ENCODE results near the gene VWA3B. TPM values are rescaled to one million over a fixed set of nuclear protein-coding genes. Genes with fewer than 3 reads are reported as not detected.
A peak's percentile ranks its signal among the peaks of the same experiment; 100 is the strongest.

The VWA3B gene
- not detected for total RNA-seq

- no peaks in the 10 kb centered on the region for H3K9me3 ChIP-seq
- H3K4me1 ChIP-seq: peaks cover 0 to 5% of the 10 kb centered on the region in 2 donors
- H3K4me3 ChIP-seq: peak within 1 kb of the TSS; percentile 26 to 70 (median 49)
- TF ChIP-seq, protein P1, sequence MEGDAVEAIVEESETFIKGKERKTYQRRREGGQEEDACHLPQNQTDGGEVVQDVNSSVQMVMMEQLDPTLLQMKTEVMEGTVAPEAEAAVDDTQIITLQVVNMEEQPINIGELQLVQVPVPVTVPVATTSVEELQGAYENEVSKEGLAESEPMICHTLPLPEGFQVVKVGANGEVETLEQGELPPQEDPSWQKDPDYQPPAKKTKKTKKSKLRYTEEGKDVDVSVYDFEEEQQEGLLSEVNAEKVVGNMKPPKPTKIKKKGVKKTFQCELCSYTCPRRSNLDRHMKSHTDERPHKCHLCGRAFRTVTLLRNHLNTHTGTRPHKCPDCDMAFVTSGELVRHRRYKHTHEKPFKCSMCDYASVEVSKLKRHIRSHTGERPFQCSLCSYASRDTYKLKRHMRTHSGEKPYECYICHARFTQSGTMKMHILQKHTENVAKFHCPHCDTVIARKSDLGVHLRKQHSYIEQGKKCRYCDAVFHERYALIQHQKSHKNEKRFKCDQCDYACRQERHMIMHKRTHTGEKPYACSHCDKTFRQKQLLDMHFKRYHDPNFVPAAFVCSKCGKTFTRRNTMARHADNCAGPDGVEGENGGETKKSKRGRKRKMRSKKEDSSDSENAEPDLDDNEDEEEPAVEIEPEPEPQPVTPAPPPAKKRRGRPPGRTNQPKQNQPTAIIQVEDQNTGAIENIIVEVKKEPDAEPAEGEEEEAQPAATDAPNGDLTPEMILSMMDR (IDR thresholded peaks at IDR 0.05): no peak
- peak in 1 of 3 donors; percentile 17 for TF ChIP-seq POLR2AphosphoS5 (IDR thresholded peaks at IDR 0.05)
- no peak for TF ChIP-seq POLR2A (IDR thresholded peaks at IDR 0.05)
- no peaks in the 10 kb centered on the region for H3K36me3 ChIP-seq
- no peaks in the 10 kb centered on the region for H3K27me3 ChIP-seq
- peak within 1 kb of the TSS; percentile 58 to 62 for H3K27ac ChIP-seq
- peak; percentile 55 to 64 for DNase-seq (ENCODE audit: low spot score in 2 of 2)
- intact Hi-C loops (cut with DNase I; ENCODE audit: low total_unique reads): no loop called here
These were observed at the start of gene VWA3B for GRCh38 chr2:98086491-98087446. TSS of gene VWA3B (plus strand) at chr2:98087167. CDS start at chr2:98093093, 5,926 bp downstream.

- intact Hi-C loops (cut with DNase I; ENCODE audit: low total_unique reads): no loop called here
- Histone ChIP-seq H3K27me3 (no peaks in the 10 kb centered on the region), H3K4me3 (no peak overlapping the region), H3K4me1 (no peaks in the 10 kb centered on the region), H3K27ac (no peak overlapping the region), H3K36me3 (no peaks in the 10 kb centered on the region), H3K9me3 (no peaks in the 10 kb centered on the region)
- TF ChIP-seq, protein P1 (IDR thresholded peaks at IDR 0.05): no peak
- TF ChIP-seq POLR2AphosphoS5 (IDR thresholded peaks at IDR 0.05): no peak
- no peak for TF ChIP-seq POLR2A (IDR thresholded peaks at IDR 0.05)
- no peak for DNase-seq (ENCODE audit: low spot score in 2 of 2)
These were observed 49.8 kb upstream of the VWA3B start for GRCh38 chr2:98037206-98037605.

DNA sequence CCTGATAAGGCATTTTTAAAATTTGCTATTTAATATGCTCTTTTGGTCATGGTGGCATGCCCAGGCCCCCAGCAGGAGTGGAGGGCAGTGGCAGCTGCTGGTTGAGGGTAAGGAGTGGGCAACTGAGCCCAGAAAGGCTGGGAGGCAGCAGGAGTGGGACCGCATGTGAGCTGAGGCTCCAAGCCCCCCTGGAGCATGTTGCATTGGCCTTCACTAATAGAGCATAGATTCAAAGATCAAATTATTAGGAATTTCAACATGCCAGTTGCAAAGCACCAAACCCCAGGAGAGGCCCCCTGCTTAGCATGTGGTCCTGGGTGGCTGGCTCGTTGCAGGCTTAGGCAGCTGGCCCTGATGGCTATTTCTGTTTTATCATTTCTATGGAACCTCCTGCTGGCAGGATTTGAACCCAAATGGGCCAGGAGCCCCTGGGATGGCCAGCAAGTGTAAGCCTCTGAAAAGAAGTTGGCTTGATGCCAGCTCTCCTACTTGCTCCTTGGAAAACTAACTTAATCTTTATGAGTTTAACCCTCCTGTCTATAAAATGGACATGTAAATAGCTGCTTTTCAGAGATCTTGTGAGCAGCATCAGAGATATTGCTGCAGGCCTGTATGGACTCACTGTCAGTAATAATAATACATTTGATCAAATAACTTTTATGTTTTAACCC lies 49.2 kb upstream of the VWA3B start:
- Histone ChIP-seq H3K27me3 (no peaks in the 10 kb centered on the region), H3K4me1 (no peaks in the 10 kb centered on the region), H3K36me3 (no peaks in the 10 kb centered on the region), H3K9me3 (no peaks in the 10 kb centered on the region), H3K4me3 (no peak overlapping the region), H3K27ac (no peak overlapping the region)
- TF ChIP-seq POLR2A (IDR thresholded peaks at IDR 0.05): no peak
- TF ChIP-seq, protein P1 (IDR thresholded peaks at IDR 0.05): no peak
- TF ChIP-seq POLR2AphosphoS5 (IDR thresholded peaks at IDR 0.05): no peak
- intact Hi-C loops (cut with DNase I; ENCODE audit: low total_unique reads): no loop called here
- no peak for DNase-seq (ENCODE audit: low spot score in 2 of 2)

- H3K4me3 ChIP-seq: no peak overlapping the region
- H3K9me3 ChIP-seq: peaks cover 0 to 9% of the 10 kb centered on the region in 2 donors
- no peak for DNase-seq (ENCODE audit: low spot score in 2 of 2)
- no peaks in the 10 kb centered on the region for H3K27me3 ChIP-seq
- TF ChIP-seq POLR2AphosphoS5 (IDR thresholded peaks at IDR 0.05): no peak
- intact Hi-C loops (cut with DNase I; ENCODE audit: low total_unique reads): no loop called here
- H3K27ac ChIP-seq: no peak overlapping the region
- no peaks in the 10 kb centered on the region for H3K36me3 ChIP-seq
- H3K4me1 ChIP-seq: no peaks in the 10 kb centered on the region
These were observed 47.7 kb upstream of the VWA3B start for GRCh38 chr2:98039085-98039756.

DNA sequence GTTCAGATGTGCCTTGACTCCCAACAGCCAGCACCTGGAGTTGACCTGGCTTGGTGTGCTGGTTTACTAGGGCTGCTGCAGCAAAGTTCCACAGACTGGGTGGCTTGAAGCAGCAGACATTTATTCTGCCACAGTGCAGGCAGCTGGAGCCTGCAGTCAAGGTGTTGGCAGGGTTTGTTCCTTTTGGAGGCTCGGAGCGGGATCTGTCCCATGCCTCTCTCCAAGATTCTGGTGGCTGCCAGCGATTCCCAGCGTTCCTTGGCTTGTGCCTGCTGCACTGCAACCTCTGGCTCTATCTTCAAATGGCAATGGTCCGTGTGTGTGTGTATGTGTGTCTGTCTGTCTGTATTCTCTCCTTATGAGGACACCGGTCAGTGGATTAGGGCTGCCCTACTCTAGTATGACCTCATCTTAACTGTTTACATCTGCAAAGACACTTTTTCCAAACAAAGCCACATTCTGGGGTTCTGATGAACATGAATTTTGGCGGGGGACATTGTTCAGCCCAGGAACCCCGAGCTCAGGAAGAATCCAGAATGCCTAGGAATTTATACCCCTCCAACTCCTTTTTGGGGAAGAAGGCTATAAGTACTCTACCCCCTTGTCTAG lies 46.5 kb upstream of the VWA3B start:
- Histone ChIP-seq H3K36me3 (no peaks in the 10 kb centered on the region), H3K9me3 (peaks cover 5 to 20% of the 10 kb centered on the region in 2 donors), H3K27me3 (no peaks in the 10 kb centered on the region), H3K27ac (no peak overlapping the region), H3K4me3 (no peak overlapping the region), H3K4me1 (no peaks in the 10 kb centered on the region)
- no peak for DNase-seq (ENCODE audit: low spot score in 2 of 2)
- intact Hi-C loops (cut with DNase I; ENCODE audit: low total_unique reads): no loop called here
- TF ChIP-seq POLR2AphosphoS5 (IDR thresholded peaks at IDR 0.05): no peak
- TF ChIP-seq, protein P1 (IDR thresholded peaks at IDR 0.05): no peak
- no peak for TF ChIP-seq POLR2A (IDR thresholded peaks at IDR 0.05)
